AG09309 (cell line): Measurements from ENCODE around the gene LYVE1.

ENCODE experiments used
- DNase-seq: peaks from one replicate; pipeline ENCODE4 v3.0.0-alpha.2; 2010; ENCODE audit warnings: low read depth
- H3K4me3 ChIP-seq: 2 replicates; pipeline ENCODE4 v1.5.1; 2011; ENCODE audit warnings: mild to moderate bottlenecking, low read depth, low read length, moderate library complexity; ENCODE audit not compliant: control insufficient read depth
- TF ChIP-seq, protein P1 (sequence below): IDR thresholded peaks from 2 replicates; pipeline ENCODE4 v1.5.1; 2011; ENCODE audit warnings: mild to moderate bottlenecking, low read depth, low read length, inconsistent platforms; ENCODE audit not compliant: insufficient read depth, control insufficient read depth; ENCODE audit errors: missing control alignments

LYVE1 gene

DNA sequence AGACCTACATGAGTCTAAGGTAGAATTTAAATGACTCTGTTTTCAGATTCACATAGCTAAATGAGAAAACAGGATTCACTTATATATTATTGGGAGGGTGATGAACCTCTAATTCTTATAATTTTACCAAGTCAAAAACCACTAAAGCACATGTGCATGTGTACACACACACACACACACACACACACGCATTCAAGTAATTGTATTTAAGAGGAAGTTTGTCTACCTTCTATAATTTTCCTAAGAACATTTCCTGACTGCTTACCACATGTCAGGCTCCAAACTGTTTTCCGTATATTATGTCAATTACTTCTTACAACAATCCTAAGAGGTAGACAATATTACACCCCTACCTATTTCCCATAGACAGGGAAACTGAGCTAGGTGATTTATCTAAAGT is 34.1 kb downstream of the LYVE1 start:
- H3K4me3 ChIP-seq, result no peak overlapping the region
- DNase-seq, result no peak
- TF ChIP-seq, protein P1, sequence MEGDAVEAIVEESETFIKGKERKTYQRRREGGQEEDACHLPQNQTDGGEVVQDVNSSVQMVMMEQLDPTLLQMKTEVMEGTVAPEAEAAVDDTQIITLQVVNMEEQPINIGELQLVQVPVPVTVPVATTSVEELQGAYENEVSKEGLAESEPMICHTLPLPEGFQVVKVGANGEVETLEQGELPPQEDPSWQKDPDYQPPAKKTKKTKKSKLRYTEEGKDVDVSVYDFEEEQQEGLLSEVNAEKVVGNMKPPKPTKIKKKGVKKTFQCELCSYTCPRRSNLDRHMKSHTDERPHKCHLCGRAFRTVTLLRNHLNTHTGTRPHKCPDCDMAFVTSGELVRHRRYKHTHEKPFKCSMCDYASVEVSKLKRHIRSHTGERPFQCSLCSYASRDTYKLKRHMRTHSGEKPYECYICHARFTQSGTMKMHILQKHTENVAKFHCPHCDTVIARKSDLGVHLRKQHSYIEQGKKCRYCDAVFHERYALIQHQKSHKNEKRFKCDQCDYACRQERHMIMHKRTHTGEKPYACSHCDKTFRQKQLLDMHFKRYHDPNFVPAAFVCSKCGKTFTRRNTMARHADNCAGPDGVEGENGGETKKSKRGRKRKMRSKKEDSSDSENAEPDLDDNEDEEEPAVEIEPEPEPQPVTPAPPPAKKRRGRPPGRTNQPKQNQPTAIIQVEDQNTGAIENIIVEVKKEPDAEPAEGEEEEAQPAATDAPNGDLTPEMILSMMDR, result no peak

DNA sequence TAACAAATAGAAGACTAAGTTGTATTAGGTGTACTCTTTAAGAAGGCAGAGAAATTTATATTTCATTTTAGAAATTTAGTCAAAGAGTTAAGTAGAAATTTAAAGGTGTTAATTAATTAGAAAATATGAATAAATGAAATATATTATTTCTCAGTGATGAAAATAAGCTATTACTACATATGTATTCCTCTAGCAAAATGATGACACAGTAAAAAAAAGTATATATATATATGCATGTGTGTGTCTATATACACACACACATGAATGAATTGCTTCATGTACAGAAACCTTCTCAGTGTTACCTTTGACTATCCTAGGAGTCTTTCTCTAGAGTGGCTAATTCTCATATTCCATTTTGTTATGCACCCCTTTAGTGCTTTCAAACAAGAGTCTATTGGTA is 35.1 kb downstream of the LYVE1 start:
- H3K4me3 ChIP-seq, result no peak overlapping the region
- DNase-seq, result no peak
- TF ChIP-seq, protein P1, result no peak

DNA sequence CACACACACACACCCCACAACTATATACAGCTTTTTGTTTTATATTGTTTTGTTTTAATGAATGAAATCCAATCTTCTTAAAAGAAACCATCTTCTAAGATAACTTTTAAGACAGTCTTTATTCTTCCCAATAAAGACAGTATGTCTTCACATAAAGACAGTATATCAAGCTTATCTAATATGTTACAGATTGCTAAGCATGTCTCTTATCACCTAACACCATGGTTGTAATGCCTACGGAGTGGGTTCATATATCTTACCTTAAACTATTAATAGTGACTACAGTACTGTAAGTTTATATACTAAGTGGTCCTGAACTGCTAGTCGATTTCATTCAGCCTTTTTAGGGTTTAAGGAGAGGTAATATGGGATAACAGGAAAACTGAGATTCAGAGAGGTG is 35.9 kb downstream of the LYVE1 start:
- no peak for DNase-seq
- TF ChIP-seq, protein P1, result no peak
- H3K4me3 ChIP-seq, result no peak overlapping the region

DNA sequence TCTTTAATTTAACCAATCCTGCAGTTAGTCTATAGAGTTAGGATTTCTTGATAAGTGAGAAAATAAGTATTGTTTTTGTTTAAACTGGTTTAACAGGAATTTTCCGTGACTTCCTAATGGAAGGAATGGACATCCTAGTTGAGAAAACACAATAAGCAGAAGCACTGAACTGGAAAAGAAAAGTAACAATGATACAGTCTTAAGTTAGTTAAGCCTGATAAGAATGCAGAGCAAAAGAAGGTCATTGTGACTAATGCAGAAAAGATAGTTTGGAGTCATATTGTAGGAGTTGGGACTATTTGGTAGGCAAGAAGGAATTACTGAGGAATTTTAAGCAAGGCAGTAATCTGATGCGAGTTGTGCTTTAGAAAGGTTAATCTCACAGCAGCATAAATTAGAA is 39.2 kb downstream of the LYVE1 start:
- TF ChIP-seq, protein P1, result no peak
- DNase-seq, result no peak
- H3K4me3 ChIP-seq, result no peak overlapping the region

DNA sequence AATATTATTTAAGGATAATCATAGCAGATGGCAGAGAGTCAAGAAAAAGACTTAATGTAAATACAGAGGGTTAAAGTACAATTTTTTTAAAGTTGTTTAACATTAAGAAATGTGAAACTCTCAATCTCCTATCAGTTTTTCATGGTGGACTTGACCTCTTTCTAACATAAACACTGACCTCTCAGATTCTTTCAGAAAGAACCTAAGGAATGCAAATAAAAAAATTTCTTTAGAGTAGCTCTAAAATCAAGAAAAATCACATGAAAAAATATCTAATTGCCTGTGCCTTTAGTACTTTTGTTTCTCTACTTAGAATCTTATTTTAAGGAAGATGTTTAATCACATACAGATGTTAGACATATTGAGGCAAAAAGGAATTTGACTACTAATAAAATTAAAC is 40.3 kb downstream of the LYVE1 start:
- TF ChIP-seq, protein P1, result no peak
- no peak overlapping the region for H3K4me3 ChIP-seq
- no peak for DNase-seq

DNA sequence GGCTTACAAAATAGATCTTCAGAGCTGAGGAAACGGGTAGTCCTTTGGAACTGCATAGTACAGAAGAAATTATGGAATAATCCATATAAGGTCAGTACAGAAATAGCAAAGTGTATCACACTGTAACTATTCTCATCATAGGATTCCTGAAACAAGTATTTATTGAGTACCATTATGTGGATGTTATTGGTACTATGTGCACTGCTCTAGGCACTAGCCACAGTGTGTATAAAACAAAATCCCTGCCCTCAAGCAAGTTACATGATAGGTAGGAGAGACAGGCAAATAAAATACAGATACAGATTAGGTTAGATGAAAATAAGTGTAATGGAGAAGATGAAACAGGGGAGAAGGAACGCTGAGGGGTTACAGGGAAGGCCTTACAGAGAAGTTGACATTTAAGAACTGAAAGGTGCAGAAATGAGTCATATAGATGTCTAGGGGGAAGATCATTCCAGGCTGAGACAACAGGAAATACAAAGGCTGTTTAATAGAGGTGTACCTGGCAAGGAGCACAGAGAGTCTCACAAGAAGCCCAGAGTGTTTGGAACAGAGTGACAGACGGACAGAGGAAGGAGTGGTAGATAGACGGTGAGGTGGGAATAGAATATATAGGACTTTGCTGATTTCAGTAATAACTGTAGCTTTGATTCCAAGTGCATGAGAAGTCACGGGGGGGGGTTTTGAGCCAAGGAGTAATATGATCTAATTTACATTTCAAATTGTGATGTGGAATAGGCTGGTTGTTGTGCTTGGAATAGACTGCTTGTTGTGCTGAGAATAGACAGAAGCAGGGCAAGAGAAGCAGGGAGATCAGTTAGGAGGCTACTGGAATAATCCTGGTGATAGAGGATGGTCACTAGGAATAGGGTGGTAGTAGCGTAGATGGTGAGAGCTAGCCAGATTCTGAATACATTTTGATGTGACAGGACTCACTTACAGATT is 41.2 kb downstream of the LYVE1 start:
- H3K4me3 ChIP-seq, result no peak overlapping the region
- TF ChIP-seq, protein P1, result no peak
- DNase-seq, result no peak
